ENCODE measurements around the gene ATXN2.

ATXN2 gene

GRCh38 chr12:111439657-111440151, 159.4 kb downstream of the ATXN2 start:
- no peak for DNase-seq (ENCODE audit: extremely low spot score)
- POLR2A ChIA-PET: no interaction called here
- no peak for TF ChIP-seq CTCF (IDR thresholded peaks at IDR 0.05; ENCODE audit: control extremely low read depth, extremely low read depth, low read depth, missing control alignments)
- CTCF ChIA-PET: interaction anchor here (0.9 to 44.4 kb wide), 3 partner anchors 12 to 35 kb away, joined by 3 to 1216 read pairs (median 19); partner anchors contain the start of gene SH2B3

- TF ChIP-seq CTCF (IDR thresholded peaks at IDR 0.05; ENCODE audit: control extremely low read depth, extremely low read depth, low read depth, missing control alignments): no peak
- ChIA-PET CTCF (interaction anchor here (0.8 to 44.4 kb wide), 5 partner anchors 11 to 34 kb away, joined by 3 to 1216 read pairs (median 3); partner anchors contain the start of gene SH2B3), POLR2A (no interaction called here)
- DNase-seq (ENCODE audit: extremely low spot score): no peak
Measured at GRCh38 chr12:111438481-111438880, 160.6 kb downstream of the ATXN2 start.

GRCh38 chr12:111437816-111438454, 161.2 kb downstream of the ATXN2 start:
- TF ChIP-seq CTCF (IDR thresholded peaks at IDR 0.05; ENCODE audit: control extremely low read depth, extremely low read depth, low read depth, missing control alignments): no peak
- ChIA-PET POLR2A (no interaction called here), CTCF (interaction anchor here (0.8 to 44.4 kb wide), 7 partner anchors 10 to 33 kb away, joined by 3 to 1216 read pairs (median 3); partner anchors contain the start of gene SH2B3)
- no peak for DNase-seq (ENCODE audit: extremely low spot score)

- DNase-seq (ENCODE audit: extremely low spot score): no peak
- TF ChIP-seq CTCF (IDR thresholded peaks at IDR 0.05; ENCODE audit: control extremely low read depth, extremely low read depth, low read depth, missing control alignments): no peak
- ChIA-PET POLR2A (no interaction called here), CTCF (interaction anchor here (1.1 to 44.4 kb wide), 3 partner anchors 12 to 32 kb away, joined by 3 to 1216 read pairs (median 19); partner anchors contain the start of gene SH2B3)
Measured at GRCh38 chr12:111436811-111437210, 162.3 kb downstream of the ATXN2 start.

- ChIA-PET CTCF (interaction anchor here (3.3 to 44.4 kb wide), 3 partner anchors 8 to 32 kb away, joined by 34 to 1216 read pairs (median 38); partner anchors contain the start of gene SH2B3), POLR2A (interaction anchor here (2.2 kb wide), 1 partner anchor 8 kb away, joined by 16 read pairs; no protein-coding TSS in a partner anchor)
- no peak for DNase-seq (ENCODE audit: extremely low spot score)
- TF ChIP-seq CTCF (IDR thresholded peaks at IDR 0.05; ENCODE audit: control extremely low read depth, extremely low read depth, low read depth, missing control alignments): no peak
Measured at GRCh38 chr12:111436266-111436665, 162.8 kb downstream of the ATXN2 start.

- ChIA-PET CTCF (interaction anchor here (3.0 to 44.4 kb wide), 4 partner anchors 9 to 31 kb away, joined by 16 to 1216 read pairs (median 36); partner anchors contain the start of gene SH2B3), POLR2A (interaction anchor here (0.7 to 2.2 kb wide), 5 partner anchors 9 to 32 kb away, joined by 3 to 16 read pairs (median 5); no protein-coding TSS in a partner anchor)
- TF ChIP-seq CTCF (IDR thresholded peaks at IDR 0.05; ENCODE audit: control extremely low read depth, extremely low read depth, low read depth, missing control alignments): no peak
- DNase-seq (ENCODE audit: extremely low spot score): no peak
Measured at GRCh38 chr12:111435661-111436201, 163.4 kb downstream of the ATXN2 start.
